DOHH2 (cell line): ENCODE data around the gene HPSE.

Experiments used
- EZH2phosphoT487 ChIP-seq: fragments of 200-600 bp; sonication (generic); IDR thresholded peaks from 2 replicates; pipeline ENCODE4 v1.6.1; 2017; ENCODE audit warnings: borderline replicate concordance, mild to moderate bottlenecking, antibody characterized with exemption, low read length, moderate library complexity, mixed read lengths
- TF ChIP-seq, protein P1 (sequence below): fragments of 200-600 bp; sonication (generic); IDR thresholded peaks from one replicate; pipeline ENCODE4 v1.5.1; 2014; ENCODE audit warnings: antibody characterized with exemption, mild to moderate bottlenecking, low read depth, low read length; ENCODE audit not compliant: poor library complexity, severe bottlenecking

DNA sequence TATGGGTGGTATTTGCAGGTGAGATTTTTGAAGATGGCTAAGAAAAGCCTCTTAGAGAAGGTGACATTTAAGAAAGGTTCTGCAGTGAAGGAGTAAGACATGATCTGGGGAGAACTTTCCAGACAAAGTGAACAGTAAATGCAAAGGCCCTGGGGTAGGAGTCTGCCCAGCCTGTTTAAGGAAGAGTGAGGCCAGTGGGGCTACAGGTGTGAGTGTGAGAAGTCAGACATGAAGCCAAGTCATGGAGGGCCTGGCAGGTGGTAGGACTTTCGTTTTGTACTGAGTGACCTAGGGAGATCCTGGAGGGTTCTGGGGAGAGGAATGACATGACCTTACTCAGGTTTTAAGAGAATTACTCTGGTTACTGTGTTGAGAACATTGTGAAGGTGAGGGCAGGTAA is 71.5 kb downstream of the HPSE start:
- TF ChIP-seq, protein P1, sequence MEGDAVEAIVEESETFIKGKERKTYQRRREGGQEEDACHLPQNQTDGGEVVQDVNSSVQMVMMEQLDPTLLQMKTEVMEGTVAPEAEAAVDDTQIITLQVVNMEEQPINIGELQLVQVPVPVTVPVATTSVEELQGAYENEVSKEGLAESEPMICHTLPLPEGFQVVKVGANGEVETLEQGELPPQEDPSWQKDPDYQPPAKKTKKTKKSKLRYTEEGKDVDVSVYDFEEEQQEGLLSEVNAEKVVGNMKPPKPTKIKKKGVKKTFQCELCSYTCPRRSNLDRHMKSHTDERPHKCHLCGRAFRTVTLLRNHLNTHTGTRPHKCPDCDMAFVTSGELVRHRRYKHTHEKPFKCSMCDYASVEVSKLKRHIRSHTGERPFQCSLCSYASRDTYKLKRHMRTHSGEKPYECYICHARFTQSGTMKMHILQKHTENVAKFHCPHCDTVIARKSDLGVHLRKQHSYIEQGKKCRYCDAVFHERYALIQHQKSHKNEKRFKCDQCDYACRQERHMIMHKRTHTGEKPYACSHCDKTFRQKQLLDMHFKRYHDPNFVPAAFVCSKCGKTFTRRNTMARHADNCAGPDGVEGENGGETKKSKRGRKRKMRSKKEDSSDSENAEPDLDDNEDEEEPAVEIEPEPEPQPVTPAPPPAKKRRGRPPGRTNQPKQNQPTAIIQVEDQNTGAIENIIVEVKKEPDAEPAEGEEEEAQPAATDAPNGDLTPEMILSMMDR, result no peak
- no peak for TF ChIP-seq EZH2phosphoT487
